BJ (cell line): ENCODE results near the gene KCNN3. TPM values are rescaled to one million over a fixed set of nuclear protein-coding genes. Genes with fewer than 3 reads are reported as not detected.
A peak's percentile ranks its signal among the peaks of the same experiment; 100 is the strongest.

ENCODE experiments used
- CTCF ChIA-PET: fragments of 350-600 bp; formaldehyde crosslinking; extraction: SDS; loops from one replicate; lab custom pipeline; 2021; ENCODE audit warnings: antibody characterized with exemption, inconsistent platforms; lab: Yijun Ruan, JAX
- POLR2A ChIA-PET: fragments of 300-600 bp; sonication (Branson Sonifier 250); formaldehyde crosslinking; extraction: SDS; loops from one replicate; lab custom pipeline; 2021; ENCODE audit warnings: antibody characterized with exemption; lab: Charles Lee
- DNase-seq: peaks from one replicate; pipeline ENCODE4 v3.0.0-alpha.2; 2011; ENCODE audit warnings: low read depth
- H3K27me3 ChIP-seq: 2 replicates; pipeline ENCODE4 v1.6.0; 2011; ENCODE audit warnings: low read length; ENCODE audit not compliant: control insufficient read depth, insufficient read depth
- H3K36me3 ChIP-seq: 2 replicates; pipeline ENCODE4 v1.5.1; 2011; ENCODE audit warnings: low read length; ENCODE audit not compliant: control insufficient read depth, insufficient read depth
- H3K4me3 ChIP-seq: 2 replicates; pipeline ENCODE4 v1.5.1; 2011; ENCODE audit warnings: low read depth, mild to moderate bottlenecking, control low read depth, low read length
- CTCF ChIP-seq: IDR thresholded peaks from 2 replicates; pipeline ENCODE4 v1.5.1; 2011; ENCODE audit warnings: low read depth, mild to moderate bottlenecking, control low read depth, inconsistent platforms, low read length, moderate library complexity; ENCODE audit not compliant: insufficient read depth
- polyA minus RNA-seq: library from RNA; depleted of rRNA, polyadenylated mRNA; stranded (reverse); fragments of >200 nt; gene quantifications from 2 replicates; pipeline ENCODE4 v1.2.3, GENCODE V29; 2011; rRNA and poly(A)+ RNA removed
- polyA plus RNA-seq: library from polyadenylated mRNA; depleted of rRNA; stranded (reverse); fragments of >200 nt; gene quantifications from 2 replicates; pipeline ENCODE4 v1.2.3, GENCODE V29; 2011; rRNA removed

The KCNN3 gene
- polyA plus RNA-seq = not detected in 2 replicates
- polyA minus RNA-seq = not detected in 2 replicates

GRCh38 chr1:154870115-154870571 is at the start of gene KCNN3:
Gene KCNN3, minus strand, starts transcription at chr1:154870281. Its CDS starts 317 bp downstream, at chr1:154869964.
- TF ChIP-seq CTCF = no peak
- H3K27me3 ChIP-seq = peaks cover 36% of the 10 kb centered on the region
- CTCF ChIA-PET = interaction anchor here (2.1 kb wide), 1 partner anchor 8 kb away, joined by 13 read pairs; no protein-coding TSS in a partner anchor
- DNase-seq = peak; percentile 28
- H3K4me3 ChIP-seq = no peak within 1 kb of the TSS
- POLR2A ChIA-PET = no interaction called here
- H3K36me3 ChIP-seq = no peaks in the 10 kb centered on the region

GRCh38 chr1:154913273-154913672 is 43.2 kb upstream of the KCNN3 start:
- Histone ChIP-seq H3K4me3 (no peak overlapping the region), H3K27me3 (peaks cover 2% of the 10 kb centered on the region; the same call in 1 of the 2 replicates), H3K36me3 (no peaks in the 10 kb centered on the region)
- ChIA-PET POLR2A (no interaction called here), CTCF (interaction anchor here (1.1 to 1.5 kb wide), 2 partner anchors 23 to 26 kb away, joined by 3 to 6 read pairs; partner anchors contain the start of gene PMVK)
- no peak for DNase-seq
- TF ChIP-seq CTCF = no peak

DNA sequence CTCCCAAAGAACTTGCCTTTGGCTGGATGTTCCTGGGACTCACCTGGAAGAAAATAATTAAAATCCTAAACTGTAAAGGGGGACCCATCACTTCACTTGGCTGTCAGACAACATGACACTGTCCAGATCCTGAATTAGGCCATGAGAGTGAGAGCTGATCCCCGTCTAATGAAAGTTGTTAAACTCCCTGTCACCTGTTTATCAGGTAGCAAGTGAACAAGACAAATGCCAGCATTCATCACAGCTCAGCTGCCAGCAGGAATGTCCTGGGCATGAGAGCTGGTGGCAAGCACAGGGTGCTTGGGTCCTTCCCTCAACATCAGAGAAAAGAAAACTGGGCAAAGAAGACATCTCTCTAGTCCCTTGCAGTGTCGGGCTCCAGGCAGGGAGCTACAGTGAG is 42.7 kb upstream of the KCNN3 start:
- DNase-seq = no peak
- ChIA-PET POLR2A (no interaction called here), CTCF (interaction anchor here (1.1 to 1.5 kb wide), 2 partner anchors 24 to 27 kb away, joined by 3 to 6 read pairs; partner anchors contain the start of gene PMVK)
- Histone ChIP-seq H3K27me3 (peaks cover 2% of the 10 kb centered on the region; the same call in 1 of the 2 replicates), H3K36me3 (no peaks in the 10 kb centered on the region), H3K4me3 (no peak overlapping the region)
- no peak for TF ChIP-seq CTCF

- no peak for TF ChIP-seq CTCF
- Histone ChIP-seq H3K4me3 (no peak overlapping the region), H3K27me3 (peaks cover 2% of the 10 kb centered on the region; the same call in 1 of the 2 replicates), H3K36me3 (no peaks in the 10 kb centered on the region)
- POLR2A ChIA-PET = no interaction called here
- DNase-seq = no peak
- CTCF ChIA-PET = interaction anchor here (1.5 kb wide), 1 partner anchor 24 kb away, joined by 6 read pairs; the partner anchor contains the start of gene PMVK
Observed at GRCh38 chr1:154911691-154912550, 41.8 kb upstream of the KCNN3 start.

DNA sequence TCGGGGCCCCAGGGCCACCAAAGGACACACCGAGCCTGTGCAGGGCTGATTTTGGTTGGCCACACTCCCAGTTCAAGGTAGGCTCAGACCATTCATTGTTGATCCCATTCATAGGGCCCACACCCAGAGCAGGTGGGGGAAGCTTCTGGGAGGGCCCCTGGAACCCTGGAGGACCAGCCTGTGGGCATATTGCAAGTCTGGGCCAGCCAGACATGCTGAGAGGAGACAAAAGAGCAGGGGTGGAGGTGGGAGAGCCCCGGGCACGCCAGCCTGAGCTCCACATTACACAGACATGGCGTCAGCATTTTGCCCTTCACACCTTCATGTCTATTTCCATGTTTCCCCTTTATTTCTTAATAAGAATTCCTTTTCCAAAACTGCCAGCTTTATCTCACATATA is 40.8 kb upstream of the KCNN3 start:
- ChIA-PET POLR2A (no interaction called here), CTCF (interaction anchor here (1.7 kb wide), 1 partner anchor 174 kb away, joined by 5 read pairs; no protein-coding TSS in a partner anchor)
- Histone ChIP-seq H3K27me3 (peaks cover 2% of the 10 kb centered on the region; the same call in 1 of the 2 replicates), H3K4me3 (no peak overlapping the region), H3K36me3 (no peaks in the 10 kb centered on the region)
- no peak for TF ChIP-seq CTCF
- DNase-seq = no peak
